K562 (cell line): ENCODE data around the gene PIKFYVE.

ENCODE experiments used
- DMBX1 ChIP-seq: fragments of 250-450 bp; sonication (Bioruptor Pico); IDR thresholded peaks from 2 replicates; pipeline ENCODE4 v1.8.0; 2022; ENCODE audit warnings: inconsistent platforms, mild to moderate bottlenecking, moderate library complexity, borderline replicate concordance
- ELF4 ChIP-seq: fragments of 450-650 bp; formaldehyde crosslinking; IDR thresholded peaks from 2 replicates; pipeline ENCODE4 v1.4.0; 2022; ENCODE audit warnings: missing genetic modification characterization
- EZH2 ChIP-seq: IDR thresholded peaks from 2 replicates; pipeline ENCODE4 v1.6.1; 2012; ENCODE audit warnings: low read depth, mild to moderate bottlenecking, inconsistent platforms, low read length, borderline replicate concordance
- HDAC2 ChIP-seq: fragments of 450-650 bp; IDR thresholded peaks from 2 replicates; pipeline ENCODE4 v1.6.1; 2016; ENCODE audit warnings: mild to moderate bottlenecking
- HINFP ChIP-seq: fragments of 450-650 bp; conservative IDR thresholded peaks from 2 replicates; pipeline ENCODE4 v1.6.1; 2016; ENCODE audit warnings: missing genetic modification characterization, low read depth, mild to moderate bottlenecking, control low read depth, missing compliant biosample characterization
- KAT7 ChIP-seq: sonication (generic); formaldehyde crosslinking; IDR thresholded peaks from 2 replicates; pipeline ENCODE4 v1.8.0; 2022; ENCODE audit warnings: missing genetic modification reagents, mild to moderate bottlenecking, borderline replicate concordance
- NCOR1 ChIP-seq: fragments of 450-650 bp; IDR thresholded peaks from 2 replicates; pipeline ENCODE4 v1.6.1; 2016; ENCODE audit warnings: mild to moderate bottlenecking, moderate library complexity
- POLR2AphosphoS5 ChIP-seq: IDR thresholded peaks from 2 replicates; pipeline ENCODE4 v1.6.1; 2011; ENCODE audit warnings: mild to moderate bottlenecking, low read depth, low read length, moderate library complexity; ENCODE audit not compliant: control insufficient read depth, insufficient read depth
- REST ChIP-seq, 2 experiments: fragments of 450-650 bp; formaldehyde crosslinking in 1 of 2; IDR thresholded peaks; 2 replicates each; pipeline versions ENCODE4 v1.4.0 to v1.6.1; 2014 to 2020; ENCODE audit warnings: mild to moderate bottlenecking in 2 of 2, borderline replicate concordance in 1 of 2, low read depth in 1 of 2
- SP1 ChIP-seq: sonication (generic); formaldehyde crosslinking; IDR thresholded peaks from 2 replicates; pipeline ENCODE4 v1.8.1; 2022; ENCODE audit warnings: mild to moderate bottlenecking, missing genetic modification reagents
- SPI1 ChIP-seq: IDR thresholded peaks from 2 replicates; pipeline ENCODE4 v1.6.1; 2011; ENCODE audit warnings: low read depth, low read length, control low read depth, borderline replicate concordance

GRCh38 chr2:208266553-208266893 is 468 bp downstream of the PIKFYVE start:
- TF ChIP-seq POLR2AphosphoS5 = no peak
- TF ChIP-seq KAT7 (CRISPR knock-in tag) = no peak
- no peak for TF ChIP-seq SPI1
- TF ChIP-seq DMBX1 (CRISPR knock-in tag) = no peak
- no peak for TF ChIP-seq REST (IDR thresholded peaks at IDR 0.05; ENCODE audit: borderline replicate concordance)
- no peak for TF ChIP-seq REST (CRISPR knock-in tag; IDR thresholded peaks at IDR 0.05; ENCODE audit: low read depth)
- TF ChIP-seq HINFP (tag) = no peak
- no peak for TF ChIP-seq NCOR1
- TF ChIP-seq ELF4 = no peak
- no peak for TF ChIP-seq SP1 (CRISPR knock-in tag)
- TF ChIP-seq HDAC2 = no peak
- no peak for TF ChIP-seq EZH2
